GM12878 (cell line): ENCODE measurements around the gene LARP6. TPM values are rescaled to one million over a fixed set of nuclear protein-coding genes. Genes with fewer than 3 reads are reported as not detected.

Experiments
- BACH1 ChIP-seq: fragments of 450-650 bp; IDR thresholded peaks from 2 replicates; pipeline ENCODE4 v1.6.1; 2017; ENCODE audit warnings: mild to moderate bottlenecking, borderline replicate concordance
- CBFB ChIP-seq: IDR thresholded peaks from 2 replicates; pipeline ENCODE4 v1.6.1; 2016; ENCODE audit warnings: antibody characterized with exemption, low read depth
- CHD4 ChIP-seq: fragments of 200-600 bp; sonication (generic); IDR thresholded peaks from 2 replicates; pipeline ENCODE4 v1.6.1; 2016; ENCODE audit warnings: mild to moderate bottlenecking
- HDGF ChIP-seq: fragments of 450-650 bp; IDR thresholded peaks from 2 replicates; pipeline ENCODE4 v1.6.1; 2016; ENCODE audit warnings: antibody characterized with exemption
- HSF1 ChIP-seq: fragments of 150-350 bp; IDR thresholded peaks from 2 replicates; pipeline ENCODE4 v1.6.1; 2014; ENCODE audit warnings: mild to moderate bottlenecking, low read depth, low read length
- NFIC ChIP-seq: IDR thresholded peaks from 2 replicates; pipeline ENCODE4 v1.6.1; 2012; ENCODE audit warnings: low read depth, mild to moderate bottlenecking, inconsistent platforms, low read length, moderate library complexity
- NR2C1 ChIP-seq: fragments of 450-650 bp; IDR thresholded peaks from 2 replicates; pipeline ENCODE4 v1.6.1; 2017; ENCODE audit warnings: antibody characterized with exemption, mild to moderate bottlenecking, moderate library complexity
- PAX8 ChIP-seq: fragments of 450-650 bp; IDR thresholded peaks from 2 replicates; pipeline ENCODE4 v1.6.1; 2017; ENCODE audit warnings: mild to moderate bottlenecking, moderate library complexity
- WRNIP1 ChIP-seq: IDR thresholded peaks from 2 replicates; pipeline ENCODE4 v1.6.1; 2011; ENCODE audit warnings: low read depth, low read length, improper control_type of control experiment, borderline replicate concordance
- polyA plus RNA-seq, 11 experiments: library from polyadenylated mRNA; depleted of rRNA in 4 of 11; unstranded in 6 of 11; stranded (reverse) in 5 of 11; fragments of >200 nt; fragmentation: Nextera tagmentation in 4 of 11; fragmentation: Illumina TruSeq in 1 of 11; extraction: Ambion mirVana in 4 of 11; extraction: Trizol in 1 of 11; gene quantifications; 1 replicate in 1 of 11; 2 replicates in 10 of 11; pipeline versions ENCODE4 v1.2.1 to v1.2.3, GENCODE V29; 2011 to 2016; ENCODE audit warnings: inconsistent platforms in 2 of 11, missing spikeins in 2 of 11, low read depth in 1 of 11
- total RNA-seq, 4 experiments: library from RNA; depleted of rRNA in 3 of 4; stranded (reverse); fragments of >200 nt in 3 of 4; fragmentation: Illumina TruSeq in 1 of 4; extraction: Trizol in 1 of 4; gene quantifications; 2 replicates each; pipeline versions ENCODE4 v1.2.1 to v1.2.3, GENCODE V29; 2013 to 2021
- TF ChIP-seq, protein P1 (sequence below): fragments of 450-650 bp; IDR thresholded peaks from 2 replicates; pipeline ENCODE4 v1.6.1; 2017; ENCODE audit warnings: borderline replicate concordance
- TF ChIP-seq, protein P2 (sequence below): fragments of 450-650 bp; IDR thresholded peaks from 2 replicates; pipeline ENCODE4 v1.6.1; 2017; ENCODE audit warnings: antibody characterized with exemption, mild to moderate bottlenecking, moderate library complexity

The LARP6 gene
- total and polyA plus RNA-seq, 10 of the 15 experiments (the other 5 are each of a cell fraction or from before 2014, with no cell fraction given): 0.74 to 14.6 (median 3.9) TPM

- no peak for TF ChIP-seq HSF1
- no peak for TF ChIP-seq CHD4
- no peak for TF ChIP-seq CBFB
- TF ChIP-seq PAX8: no peak
- TF ChIP-seq WRNIP1: no peak
- TF ChIP-seq BACH1: no peak
- TF ChIP-seq, protein P1, sequence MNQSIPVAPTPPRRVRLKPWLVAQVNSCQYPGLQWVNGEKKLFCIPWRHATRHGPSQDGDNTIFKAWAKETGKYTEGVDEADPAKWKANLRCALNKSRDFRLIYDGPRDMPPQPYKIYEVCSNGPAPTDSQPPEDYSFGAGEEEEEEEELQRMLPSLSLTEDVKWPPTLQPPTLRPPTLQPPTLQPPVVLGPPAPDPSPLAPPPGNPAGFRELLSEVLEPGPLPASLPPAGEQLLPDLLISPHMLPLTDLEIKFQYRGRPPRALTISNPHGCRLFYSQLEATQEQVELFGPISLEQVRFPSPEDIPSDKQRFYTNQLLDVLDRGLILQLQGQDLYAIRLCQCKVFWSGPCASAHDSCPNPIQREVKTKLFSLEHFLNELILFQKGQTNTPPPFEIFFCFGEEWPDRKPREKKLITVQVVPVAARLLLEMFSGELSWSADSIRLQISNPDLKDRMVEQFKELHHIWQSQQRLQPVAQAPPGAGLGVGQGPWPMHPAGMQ: no peak
- no peak for TF ChIP-seq NFIC
- TF ChIP-seq HDGF: no peak
- TF ChIP-seq, protein P2, sequence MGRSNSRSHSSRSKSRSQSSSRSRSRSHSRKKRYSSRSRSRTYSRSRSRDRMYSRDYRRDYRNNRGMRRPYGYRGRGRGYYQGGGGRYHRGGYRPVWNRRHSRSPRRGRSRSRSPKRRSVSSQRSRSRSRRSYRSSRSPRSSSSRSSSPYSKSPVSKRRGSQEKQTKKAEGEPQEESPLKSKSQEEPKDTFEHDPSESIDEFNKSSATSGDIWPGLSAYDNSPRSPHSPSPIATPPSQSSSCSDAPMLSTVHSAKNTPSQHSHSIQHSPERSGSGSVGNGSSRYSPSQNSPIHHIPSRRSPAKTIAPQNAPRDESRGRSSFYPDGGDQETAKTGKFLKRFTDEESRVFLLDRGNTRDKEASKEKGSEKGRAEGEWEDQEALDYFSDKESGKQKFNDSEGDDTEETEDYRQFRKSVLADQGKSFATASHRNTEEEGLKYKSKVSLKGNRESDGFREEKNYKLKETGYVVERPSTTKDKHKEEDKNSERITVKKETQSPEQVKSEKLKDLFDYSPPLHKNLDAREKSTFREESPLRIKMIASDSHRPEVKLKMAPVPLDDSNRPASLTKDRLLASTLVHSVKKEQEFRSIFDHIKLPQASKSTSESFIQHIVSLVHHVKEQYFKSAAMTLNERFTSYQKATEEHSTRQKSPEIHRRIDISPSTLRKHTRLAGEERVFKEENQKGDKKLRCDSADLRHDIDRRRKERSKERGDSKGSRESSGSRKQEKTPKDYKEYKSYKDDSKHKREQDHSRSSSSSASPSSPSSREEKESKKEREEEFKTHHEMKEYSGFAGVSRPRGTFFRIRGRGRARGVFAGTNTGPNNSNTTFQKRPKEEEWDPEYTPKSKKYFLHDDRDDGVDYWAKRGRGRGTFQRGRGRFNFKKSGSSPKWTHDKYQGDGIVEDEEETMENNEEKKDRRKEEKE: no peak
- no peak for TF ChIP-seq NR2C1
- TF ChIP-seq, all 136 proteins: peak for 5
Measured at GRCh38 chr15:70892912-70893560, 39.1 kb upstream of the LARP6 start (continued).
